ELR (cell line): ENCODE data around the gene TCEA2.
A peak's percentile ranks its signal among the peaks of the same experiment; 100 is the strongest.
"Not testable (repeated sequence)": the region's sequence is repeated elsewhere in the genome, so short reads cannot be mapped to it uniquely, and the experiment has no call there.

Source experiments
- DNase-seq: peaks from one replicate; pipeline ENCODE4 v3.0.0-alpha.2; 2015; ENCODE audit warnings: low read depth

Gene TCEA2

DNA sequence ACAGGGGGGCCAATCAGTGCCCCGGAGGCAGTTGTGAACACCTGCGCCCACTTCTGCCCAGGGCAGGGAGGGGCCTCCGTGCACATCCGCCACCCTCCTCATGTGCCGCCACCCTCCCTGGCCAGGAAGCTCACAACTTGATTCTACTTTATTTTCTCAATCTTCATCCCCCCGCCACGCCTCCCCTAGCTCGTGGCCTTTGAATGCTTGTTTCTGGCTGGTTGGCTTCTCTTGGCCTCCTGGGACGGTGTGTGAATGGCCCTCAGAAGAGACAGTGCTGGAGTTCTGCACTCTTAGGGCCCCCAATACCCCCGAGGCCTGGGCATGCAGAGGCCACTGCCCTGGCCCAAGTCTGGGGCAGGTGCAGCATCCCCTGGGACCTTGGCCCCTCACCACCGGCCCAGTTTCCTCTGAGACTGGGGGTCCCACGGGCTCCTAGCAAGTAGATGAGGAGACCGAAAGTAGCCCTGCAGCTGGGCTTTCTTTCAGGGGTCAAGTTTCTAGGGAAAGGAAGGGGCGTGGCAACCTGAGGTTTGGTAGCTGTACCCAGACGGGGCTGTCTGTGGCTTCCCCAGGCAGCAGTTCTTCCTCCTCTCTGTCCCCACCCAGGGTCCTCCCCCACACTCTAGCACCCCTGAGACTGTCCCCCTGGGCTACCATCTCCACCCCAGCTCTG lies 15.0 kb downstream of the TCEA2 start:
- DNase-seq, result no peak

GRCh38 chr20:64078934-64079272 lies 15.9 kb downstream of the TCEA2 start:
- no peak for DNase-seq

DNA sequence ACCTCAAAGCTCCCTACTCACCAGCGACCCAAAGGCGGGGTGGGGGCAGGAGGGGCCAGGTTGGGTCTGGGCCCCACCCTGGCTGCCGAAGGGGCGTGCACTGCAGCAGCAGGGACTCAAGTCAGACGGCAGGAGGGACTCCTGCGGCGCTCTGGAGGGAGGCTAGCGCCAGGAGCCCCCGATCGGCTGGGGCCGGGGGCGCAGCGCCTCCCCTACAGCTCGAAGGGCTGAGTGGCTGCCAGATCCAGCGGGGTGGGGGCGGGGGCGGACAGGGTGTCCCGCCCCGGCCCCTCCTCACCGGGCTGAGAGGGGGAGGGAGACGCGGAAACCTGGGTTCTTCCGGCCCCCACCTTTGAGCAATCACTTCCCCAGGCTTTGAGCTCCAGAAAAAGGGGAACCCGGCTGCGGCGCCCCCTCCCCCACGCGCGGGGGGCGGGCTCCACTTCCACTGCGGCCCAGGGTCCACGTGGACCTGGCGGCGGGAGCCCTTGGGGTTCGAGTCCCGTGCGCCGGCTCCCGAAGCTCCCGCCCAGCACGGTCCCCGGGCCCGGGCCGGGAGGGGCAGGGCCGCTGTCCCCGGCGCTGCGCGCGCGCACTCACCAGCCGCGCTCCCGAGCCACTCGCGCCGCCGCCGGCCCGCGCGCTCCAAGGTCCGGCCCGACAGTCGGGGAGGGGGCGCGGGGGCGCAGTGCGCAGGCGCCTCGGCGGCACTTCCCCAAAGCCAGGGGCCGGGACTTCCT lies 16.4 kb downstream of the TCEA2 start, which contains the start of gene RGS19:
Gene RGS19 (minus strand): TSS at position 246 of the 740 bp plus-strand sequence. CDS start 2,632 bp downstream, outside the sequence.
- DNase-seq, result peak; percentile 74

- no peak for DNase-seq
Measured at GRCh38 chr20:64080013-64080812, 17.2 kb downstream of the TCEA2 start, which contains the start of gene OPRL1. OPRL1 (plus strand) TSS chr20:64080082; CDS start chr20:64092721, 12,639 bp downstream.

DNA sequence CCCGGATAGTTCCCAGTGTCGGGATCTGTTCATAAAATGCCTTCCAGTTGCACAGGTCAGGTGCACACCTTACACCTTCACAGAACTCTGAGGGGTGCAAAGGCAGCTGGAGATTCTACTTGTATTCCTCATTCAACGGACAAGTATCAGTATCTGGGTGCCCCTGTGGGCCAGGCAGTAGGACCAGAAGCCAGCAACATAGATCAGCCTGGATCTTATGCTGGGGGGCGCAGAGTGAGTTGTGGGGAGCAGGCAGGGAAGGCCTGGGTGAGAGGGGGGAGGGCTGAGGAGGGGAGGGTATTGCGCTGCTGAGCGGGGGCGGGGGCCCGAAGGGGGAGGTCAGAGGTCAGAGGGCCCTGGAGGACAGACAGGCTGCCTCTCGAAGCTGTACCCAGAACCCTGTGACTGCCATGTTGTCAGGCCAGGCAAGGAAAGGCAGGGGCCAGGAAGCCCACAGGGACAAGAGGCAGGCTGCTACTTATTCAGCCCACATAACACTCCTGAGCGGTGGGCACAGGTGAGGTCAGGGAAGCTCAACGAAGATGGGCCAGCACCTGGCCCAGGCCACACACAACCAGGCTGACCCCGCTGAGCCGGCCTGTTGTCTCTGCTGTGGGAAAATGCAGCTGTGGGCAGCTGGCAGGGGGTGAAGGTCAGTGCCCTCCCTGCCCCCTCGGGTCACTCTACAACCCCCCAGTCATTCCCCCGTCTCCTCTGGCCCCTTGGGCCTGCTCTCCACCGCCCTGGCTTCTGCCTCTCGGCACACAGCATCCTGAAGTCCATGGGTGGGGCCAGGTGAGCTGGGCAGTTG lies 18.0 kb downstream of the TCEA2 start:
- no peak for DNase-seq

- DNase-seq, result no peak
Measured at GRCh38 chr20:64081624-64081964, 18.6 kb downstream of the TCEA2 start.

GRCh38 chr20:64082126-64082731 lies 19.2 kb downstream of the TCEA2 start:
- no peak for DNase-seq

DNA sequence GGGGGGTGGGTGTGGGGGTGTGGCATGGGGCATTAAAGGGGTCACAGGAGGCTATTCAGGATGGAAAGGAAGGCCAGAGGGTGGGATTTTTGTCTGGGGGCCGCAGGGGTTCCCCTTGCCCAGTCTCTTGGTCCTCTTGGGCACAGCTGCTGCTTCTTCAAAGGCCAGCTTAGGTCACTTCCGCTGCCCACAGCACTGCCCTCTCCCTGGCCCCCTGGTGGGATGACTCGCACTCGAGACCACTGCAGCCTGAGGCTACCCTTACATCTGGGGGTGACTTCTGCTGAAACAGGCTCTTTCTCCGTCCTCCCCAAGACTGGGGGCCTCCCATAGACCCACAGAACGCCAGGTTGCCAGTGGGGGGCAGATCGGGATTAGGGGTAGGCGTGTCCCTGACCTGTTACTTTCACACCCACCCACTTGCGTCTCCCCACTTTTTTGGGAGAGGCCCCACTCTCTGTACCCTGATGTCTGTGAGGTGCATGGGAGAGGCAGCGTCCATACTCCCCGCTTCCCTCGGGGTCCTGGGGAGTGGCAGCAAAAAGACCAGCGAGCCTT lies 19.9 kb downstream of the TCEA2 start:
- peak; percentile 64 for DNase-seq

- DNase-seq, result peak; percentile 85
Measured at GRCh38 chr20:64083378-64083803, 20.4 kb downstream of the TCEA2 start.

GRCh38 chr20:64083804-64084684 lies 21.0 kb downstream of the TCEA2 start, which contains the start of gene LKAAEAR1:
LKAAEAR1 (minus strand) TSS chr20:64084398; CDS start chr20:64084219, 179 bp downstream.
- DNase-seq, result no peak

DNA sequence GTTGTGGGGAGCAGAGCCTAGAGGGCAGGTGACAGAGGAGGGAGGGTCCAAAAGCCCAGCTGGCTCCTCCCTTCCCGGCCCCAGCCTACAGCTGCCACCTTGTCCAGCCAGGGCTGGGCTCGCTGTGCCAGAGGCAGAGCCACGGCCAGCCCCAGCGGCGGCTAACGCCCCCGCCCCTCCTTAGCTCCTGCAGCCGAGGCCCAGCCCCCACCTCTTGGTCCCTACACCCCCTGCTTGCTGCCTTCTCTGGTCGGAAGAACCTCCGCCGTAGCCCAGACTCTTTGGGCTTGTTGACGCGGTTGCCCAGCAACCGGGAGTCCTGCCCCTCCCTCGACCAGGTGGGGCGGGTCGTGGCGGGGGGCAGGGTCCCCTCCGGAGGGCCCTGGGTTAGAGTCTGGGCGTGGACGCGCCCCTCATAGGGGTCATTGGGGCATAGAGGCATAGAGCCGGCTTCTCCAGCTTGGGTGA lies 21.7 kb downstream of the TCEA2 start:
- no peak for DNase-seq

- DNase-seq, result no peak
Measured at GRCh38 chr20:64086801-64087200, 23.8 kb downstream of the TCEA2 start.

DNA sequence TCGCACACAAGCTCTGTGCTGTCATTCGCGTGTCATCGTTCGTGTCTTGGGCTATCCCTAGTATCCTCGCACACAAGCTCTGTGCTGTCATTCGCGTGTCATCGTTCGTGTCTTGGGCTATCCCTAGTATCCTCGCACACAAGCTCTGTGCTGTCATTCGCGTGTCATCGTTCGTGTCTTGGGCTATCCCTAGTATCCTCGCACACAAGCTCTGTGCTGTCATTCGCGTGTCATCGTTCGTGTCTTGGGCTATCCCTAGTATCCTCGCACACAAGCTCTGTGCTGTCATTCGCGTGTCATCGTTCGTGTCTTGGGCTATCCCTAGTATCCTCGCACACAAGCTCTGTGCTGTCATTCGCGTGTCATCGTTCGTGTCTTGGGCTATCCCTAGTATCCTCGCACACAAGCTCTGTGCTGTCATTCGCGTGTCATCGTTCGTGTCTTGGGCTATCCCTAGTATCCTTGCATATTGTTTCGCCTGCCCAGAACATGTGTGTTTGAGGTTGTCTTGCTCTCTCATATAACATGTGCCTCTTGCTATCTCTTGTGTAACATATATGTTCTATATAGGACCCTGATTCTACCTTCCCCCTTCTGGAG lies 24.3 kb downstream of the TCEA2 start:
- not testable (repeated sequence) for DNase-seq

DNA sequence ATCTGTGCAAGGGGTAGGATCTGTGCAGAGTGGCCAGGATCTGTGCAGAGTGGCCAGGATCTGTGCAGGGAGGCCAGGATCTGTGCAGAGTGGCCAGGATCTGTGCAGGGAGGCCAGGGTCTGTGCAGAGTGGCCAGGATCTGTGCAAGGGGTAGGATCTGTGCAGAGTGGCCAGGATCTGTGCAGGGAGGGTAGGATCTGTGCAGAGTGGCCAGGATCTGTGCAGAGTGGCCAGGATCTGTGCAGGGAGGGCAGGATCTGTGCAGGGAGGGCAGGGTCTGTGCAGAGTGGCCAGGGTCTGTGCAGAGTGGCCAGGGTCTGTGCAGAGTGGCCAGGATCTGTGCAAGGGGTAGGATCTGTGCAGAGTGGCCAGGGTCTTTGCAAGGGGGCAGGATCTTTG lies 25.6 kb downstream of the TCEA2 start:
- DNase-seq, result not testable (repeated sequence)

GRCh38 chr20:64090165-64090564 lies 27.2 kb downstream of the TCEA2 start:
- peak; percentile 50 for DNase-seq

GRCh38 chr20:64091340-64091739 lies 28.3 kb downstream of the TCEA2 start:
- DNase-seq, result no peak

GRCh38 chr20:64091770-64092169 lies 28.8 kb downstream of the TCEA2 start:
- no peak for DNase-seq

GRCh38 chr20:64092258-64093012 lies 29.4 kb downstream of the TCEA2 start:
- DNase-seq, result no peak
